GM18907 (cell line): ENCODE results near the gene NAXE.
"Not testable (repeated sequence)": the region's sequence is repeated elsewhere in the genome, so short reads cannot be mapped to it uniquely, and the experiment has no call there.

Source experiments
- ATAC-seq: cut with Tn5 transposase; IDR thresholded peaks from one replicate; pipeline ENCODE4 v1.9.1; 2021; ENCODE audit warnings: mild to moderate bottlenecking, moderate library complexity; ENCODE audit not compliant: unreplicated experiment

NAXE gene

DNA sequence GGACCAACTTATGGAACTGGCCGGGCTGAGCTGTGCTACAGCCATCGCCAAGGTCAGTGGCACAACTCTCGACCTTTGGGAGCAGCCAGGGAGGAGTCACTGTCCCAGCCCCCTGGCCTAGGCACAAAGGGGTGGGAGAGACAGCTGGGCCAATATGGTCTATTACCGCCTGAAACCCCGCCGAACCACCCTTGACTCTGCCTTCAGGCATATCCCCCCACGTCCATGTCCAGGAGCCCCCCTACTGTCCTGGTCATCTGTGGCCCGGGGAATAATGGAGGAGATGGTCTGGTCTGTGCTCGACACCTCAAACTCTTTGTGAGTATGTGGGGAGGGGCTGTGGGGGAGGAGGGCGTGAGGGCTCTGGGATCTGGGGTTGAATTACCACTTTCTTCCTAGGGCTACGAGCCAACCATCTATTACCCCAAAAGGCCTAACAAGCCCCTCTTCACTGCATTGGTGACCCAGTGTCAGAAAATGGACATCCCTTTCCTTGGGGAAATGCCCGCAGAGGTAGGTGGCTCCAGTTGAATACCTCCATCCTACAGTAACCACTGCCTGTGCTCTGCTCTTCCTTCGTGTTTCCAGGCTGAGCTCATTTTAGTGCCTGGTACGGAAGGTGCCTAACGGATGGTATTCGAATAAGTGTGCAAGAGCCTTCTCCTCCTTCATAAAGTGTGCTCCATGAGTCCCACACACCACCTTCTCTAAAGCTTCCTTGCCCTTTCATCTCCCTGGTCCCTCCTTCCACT is 758 bp downstream of the NAXE start:
- ATAC-seq, result no peak

DNA sequence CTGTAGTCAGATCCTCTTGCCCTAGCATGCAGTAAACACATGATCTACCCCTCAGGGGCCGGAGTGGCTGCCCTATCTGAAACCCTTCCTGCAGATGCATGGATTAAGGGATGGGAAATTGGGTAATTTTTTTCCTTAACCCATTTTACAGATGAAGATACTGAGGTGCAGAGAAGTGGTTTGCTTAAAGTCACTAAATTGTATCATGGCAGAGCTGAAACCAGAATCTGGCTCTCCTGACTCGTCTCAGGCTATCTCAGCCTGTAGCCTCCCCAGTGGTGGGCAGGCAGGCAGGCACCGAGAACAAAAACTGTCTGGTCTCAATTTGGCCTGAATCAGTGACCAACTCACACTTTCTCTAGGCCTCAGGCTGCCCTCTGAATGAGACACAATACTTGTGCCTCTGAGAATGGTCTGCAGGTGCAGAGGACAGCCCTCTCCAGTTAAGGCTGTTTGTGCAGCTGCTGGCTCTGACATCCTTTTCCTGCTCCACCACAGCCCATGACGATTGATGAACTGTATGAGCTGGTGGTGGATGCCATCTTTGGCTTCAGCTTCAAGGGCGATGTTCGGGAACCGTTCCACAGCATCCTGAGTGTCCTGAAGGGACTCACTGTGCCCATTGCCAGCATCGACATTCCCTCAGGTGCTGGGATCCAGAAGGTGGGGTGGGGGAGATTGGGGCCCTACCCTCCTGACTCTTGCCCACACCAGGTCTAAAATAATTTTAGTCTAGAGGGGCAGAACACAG is 1.5 kb downstream of the NAXE start:
- ATAC-seq, result no peak

- no peak for ATAC-seq
Measured at GRCh38 chr1:156593661-156593989, 2.0 kb downstream of the NAXE start.

GRCh38 chr1:156594190-156594589 is 2.6 kb downstream of the NAXE start:
- ATAC-seq, result no peak

GRCh38 chr1:156595016-156595415 is 3.4 kb downstream of the NAXE start:
- no peak for ATAC-seq

GRCh38 chr1:156596426-156596825 is 4.8 kb downstream of the NAXE start:
- ATAC-seq, result no peak

DNA sequence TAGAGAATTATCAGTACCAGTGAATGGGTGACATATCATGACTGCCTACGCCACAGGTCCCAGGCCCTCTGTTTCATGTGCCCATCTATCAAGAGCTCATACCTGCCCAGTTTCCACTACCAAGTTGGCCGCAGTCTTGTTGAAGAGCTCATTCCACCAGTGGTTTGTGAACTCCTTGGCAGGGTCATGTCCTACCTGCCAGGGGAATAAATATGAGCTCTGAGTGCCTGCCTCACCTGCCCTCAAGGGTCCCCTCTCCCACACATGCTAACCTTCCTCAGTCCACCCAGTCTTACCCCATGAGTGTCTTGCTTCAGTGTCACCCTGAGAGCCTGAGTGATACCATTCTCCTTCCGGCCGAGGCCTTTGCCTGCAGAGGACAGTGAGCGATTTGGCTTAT is 6.5 kb downstream of the NAXE start:
- no peak for ATAC-seq

DNA sequence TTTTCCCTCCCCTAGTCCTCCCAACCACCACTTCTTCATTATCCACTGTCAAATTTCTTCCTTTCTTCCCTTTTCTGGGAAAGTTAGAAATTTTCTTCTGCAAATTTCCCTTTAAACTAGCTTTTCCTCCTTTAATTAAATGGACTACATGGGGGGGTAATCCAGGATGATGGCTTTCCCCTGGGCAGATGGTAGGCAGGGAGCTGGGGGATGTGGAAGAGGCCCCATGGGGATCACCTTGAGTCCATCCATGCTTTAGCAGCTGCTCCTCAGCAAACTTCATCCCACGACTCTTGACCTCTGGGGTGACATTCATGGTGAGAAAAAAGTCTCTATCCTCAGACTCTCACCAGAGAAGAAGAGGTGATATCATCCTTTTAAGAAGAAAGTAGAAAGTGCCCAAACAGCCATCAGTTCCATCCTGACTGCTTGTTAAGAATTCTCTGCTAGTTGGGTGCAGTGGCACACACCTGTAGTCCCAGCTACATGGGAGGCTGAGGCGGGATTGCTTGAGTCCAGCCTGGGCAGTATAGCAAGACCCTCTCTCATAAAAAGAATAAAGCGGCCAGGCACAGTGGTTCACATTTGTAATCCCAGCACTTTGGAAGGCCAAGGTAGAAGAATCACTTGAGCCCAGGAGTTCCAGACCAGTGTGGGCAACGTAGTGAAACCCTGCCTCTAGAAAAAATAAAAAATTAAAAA is 7.3 kb downstream of the NAXE start:
- ATAC-seq, result no peak

DNA sequence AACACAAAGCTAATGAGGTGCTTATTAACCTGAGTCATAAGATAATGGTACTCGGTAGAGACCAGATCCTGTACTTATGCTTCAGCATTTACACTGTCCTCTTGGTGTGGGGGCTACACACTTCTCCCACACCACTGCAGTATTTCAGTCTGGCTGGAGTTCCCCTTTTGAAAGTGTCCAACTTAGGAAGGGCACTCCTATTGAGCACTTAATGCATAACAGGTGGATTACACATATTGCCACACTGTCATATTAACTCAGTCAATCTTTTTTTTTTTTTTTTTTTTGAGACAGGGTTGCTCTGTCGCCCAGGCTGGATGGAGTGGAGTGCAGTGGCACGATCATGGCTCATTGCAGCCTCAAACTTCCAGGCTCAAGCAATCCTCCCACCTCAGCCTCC is 8.2 kb downstream of the NAXE start:
- no peak for ATAC-seq

- ATAC-seq, result no peak
Measured at GRCh38 chr1:156600733-156601121, 9.2 kb downstream of the NAXE start.

GRCh38 chr1:156601122-156601830 is 9.7 kb downstream of the NAXE start, which contains the start of gene GPATCH4:
Gene GPATCH4, minus strand, starts transcription at chr1:156601479.
- ATAC-seq, result peak; percentile 63

DNA sequence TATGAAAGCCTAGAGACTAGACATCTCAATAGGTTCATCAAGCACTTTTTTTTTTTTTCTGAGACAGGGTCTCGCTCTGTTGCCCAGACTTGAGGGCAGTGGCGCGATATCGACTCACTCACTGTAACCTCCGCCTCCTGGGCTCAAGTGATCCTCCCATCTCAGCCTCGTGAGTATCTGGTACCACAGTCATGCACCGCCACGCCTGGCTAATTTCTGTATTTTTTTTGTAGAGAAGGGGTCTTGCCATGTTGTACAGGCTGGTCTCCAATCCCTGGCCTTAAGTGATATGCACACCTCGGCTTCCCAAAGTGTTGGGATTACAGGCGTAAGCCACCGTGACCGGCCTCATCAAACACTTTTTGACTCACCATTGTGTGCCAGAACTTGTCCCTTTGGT is 10.3 kb downstream of the NAXE start:
- ATAC-seq, result no peak

GRCh38 chr1:156602557-156602993 is 11.0 kb downstream of the NAXE start:
- ATAC-seq, result no peak

DNA sequence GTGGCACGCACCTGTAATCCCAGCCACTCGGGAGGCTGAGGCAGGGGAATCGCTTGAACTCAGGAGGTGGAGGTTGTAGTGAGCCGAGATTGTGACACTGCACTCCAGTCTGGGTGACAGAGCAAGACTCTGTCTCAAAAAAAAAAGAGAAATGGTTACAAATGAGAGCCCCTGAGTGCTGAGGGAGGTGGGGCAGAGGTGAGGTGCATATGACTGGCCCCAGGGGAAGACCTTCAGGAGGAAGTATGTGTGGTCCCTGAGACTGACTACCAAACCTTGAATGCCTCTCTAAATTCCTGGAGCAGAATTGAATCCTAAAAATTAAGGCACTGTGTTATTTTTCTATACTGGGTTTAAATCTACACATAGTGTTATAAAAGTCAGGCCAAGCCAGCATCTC is 15.8 kb downstream of the NAXE start:
- not testable (repeated sequence) for ATAC-seq

DNA sequence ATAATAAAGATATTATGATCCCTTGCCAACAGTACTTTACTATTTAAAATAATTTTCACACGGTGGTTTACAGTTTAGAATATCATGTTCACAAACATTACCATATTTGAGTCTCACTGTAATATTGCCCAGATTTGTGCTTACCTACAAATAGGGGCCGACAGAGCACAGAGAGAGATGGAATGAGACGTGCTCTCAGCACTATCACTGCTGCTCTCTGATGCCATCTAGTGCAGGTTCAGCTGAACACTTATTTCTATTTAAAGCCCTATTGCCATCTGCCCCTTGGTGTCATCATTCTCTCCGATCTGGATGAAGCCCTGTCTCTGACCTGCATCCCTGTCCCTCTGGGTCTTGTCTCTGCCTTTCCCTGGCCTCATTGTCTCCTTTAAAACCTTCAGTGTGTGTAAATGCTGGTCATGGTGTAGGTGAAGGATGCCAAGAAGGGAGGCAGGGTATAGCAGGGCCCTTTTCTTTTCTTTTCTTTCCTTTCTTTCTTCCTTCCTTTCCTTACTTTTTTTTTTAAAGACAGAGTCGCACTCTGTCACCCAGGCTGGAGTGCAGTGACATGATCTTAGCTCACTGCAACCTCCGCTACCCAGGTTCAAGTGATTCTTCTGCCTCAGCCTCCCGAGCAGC is 16.6 kb downstream of the NAXE start:
- peak; percentile 76 for ATAC-seq

GRCh38 chr1:156608981-156609380 is 17.4 kb downstream of the NAXE start:
- peak; percentile 61 for ATAC-seq

GRCh38 chr1:156610072-156610471 is 18.5 kb downstream of the NAXE start:
- ATAC-seq, result not testable (repeated sequence)

- ATAC-seq, result no peak
Measured at GRCh38 chr1:156612666-156613065, 21.1 kb downstream of the NAXE start.

DNA sequence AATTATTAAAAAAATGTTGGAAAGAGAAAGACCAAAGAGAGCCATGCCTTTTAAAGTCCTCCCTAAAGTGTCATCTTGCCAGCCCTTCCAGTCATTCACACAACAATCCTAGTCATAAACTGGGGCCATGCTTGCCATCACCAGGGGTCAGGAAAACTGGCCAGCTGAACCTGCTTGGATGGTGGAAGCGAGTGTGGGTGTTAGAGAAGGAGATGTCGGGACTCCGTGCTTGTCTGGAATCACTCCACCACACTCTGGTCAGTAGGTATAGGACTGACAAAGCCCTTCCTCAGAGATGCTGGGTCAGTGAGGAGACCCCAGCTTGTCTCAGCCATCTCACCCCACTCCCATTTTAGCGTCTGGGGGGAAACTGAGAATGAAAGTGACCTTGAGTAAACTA is 24.4 kb downstream of the NAXE start:
- no peak for ATAC-seq

DNA sequence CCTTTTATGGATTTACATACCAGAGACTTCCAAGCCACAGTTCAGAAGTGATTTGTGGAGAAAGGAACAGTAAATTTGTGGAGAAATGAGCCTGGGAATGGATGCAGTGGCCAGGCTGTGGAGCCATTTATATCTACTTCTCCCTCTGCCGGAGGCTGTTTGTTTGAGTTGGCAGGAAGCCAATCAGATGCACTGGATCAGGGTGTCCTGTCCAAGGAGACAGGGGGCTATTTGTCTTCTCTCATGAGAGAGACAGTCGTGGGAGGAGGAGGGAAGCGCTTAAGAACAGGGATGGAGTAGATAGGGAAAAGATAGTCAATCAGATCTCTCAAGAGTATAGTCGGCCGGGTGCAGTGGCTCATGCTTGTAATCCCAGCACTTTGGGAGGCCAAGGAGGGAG is 24.9 kb downstream of the NAXE start:
- ATAC-seq, result no peak
